Hepatocyte (in vitro differentiated cells): ENCODE results near the gene CFAP221. TPM values are rescaled to one million over a fixed set of nuclear protein-coding genes. Genes with fewer than 3 reads are reported as not detected.

Experiments used
- DNase-seq: peaks from one replicate; pipeline ENCODE4 v3.0.0-alpha.2; 2016; ENCODE audit warnings: low spot score
- H2AFZ ChIP-seq: fragments of 200-600 bp; sonication (generic); 2 replicates; pipeline ENCODE4 v1.6.0; 2016; ENCODE audit warnings: antibody characterized with exemption, mild to moderate bottlenecking
- H3K27ac ChIP-seq: fragments of 200-600 bp; sonication (generic); 2 replicates; pipeline ENCODE4 v1.5.1; 2016; ENCODE audit warnings: mild to moderate bottlenecking
- H3K27me3 ChIP-seq: fragments of 200-600 bp; sonication (generic); 2 replicates; pipeline ENCODE4 v1.6.1; 2016
- H3K36me3 ChIP-seq: fragments of 200-600 bp; sonication (generic); replicated peaks from 2 replicates; pipeline ENCODE4 v1.5.1; 2016; ENCODE audit warnings: low read depth; ENCODE audit not compliant: insufficient read depth
- H3K4me1 ChIP-seq: fragments of 200-600 bp; sonication (generic); 2 replicates; pipeline ENCODE4 v1.5.1; 2016; ENCODE audit warnings: mild to moderate bottlenecking, moderate library complexity; ENCODE audit not compliant: insufficient read depth
- H3K4me2 ChIP-seq: fragments of 200-600 bp; sonication (generic); 2 replicates; pipeline ENCODE4 v1.6.0; 2016
- H3K4me3 ChIP-seq: fragments of 200-600 bp; sonication (generic); 2 replicates; pipeline ENCODE4 v1.5.1; 2016; ENCODE audit warnings: mild to moderate bottlenecking
- H3K79me2 ChIP-seq: fragments of 200-600 bp; sonication (generic); 2 replicates; pipeline ENCODE4 v1.6.0; 2017; ENCODE audit warnings: mild to moderate bottlenecking
- H3K9me2 ChIP-seq: fragments of 200-600 bp; sonication (generic); replicated peaks from 2 replicates; pipeline ENCODE4 v1.6.0; 2017; ENCODE audit warnings: mild to moderate bottlenecking; ENCODE audit not compliant: insufficient read depth
- H3K9me3 ChIP-seq: fragments of 200-600 bp; sonication (generic); 2 replicates; pipeline ENCODE4 v1.5.1; 2016; ENCODE audit warnings: low read depth, mild to moderate bottlenecking
- H4K20me1 ChIP-seq: fragments of 200-600 bp; sonication (generic); 2 replicates; pipeline ENCODE4 v1.6.0; 2016; ENCODE audit warnings: mild to moderate bottlenecking; ENCODE audit not compliant: insufficient read depth, poor library complexity, severe bottlenecking
- EZH2 ChIP-seq: fragments of 200-600 bp; sonication (generic); IDR thresholded peaks from 2 replicates; pipeline ENCODE4 v1.6.1; 2016; ENCODE audit warnings: antibody characterized with exemption, mild to moderate bottlenecking, borderline replicate concordance
- EZH2phosphoT487 ChIP-seq: fragments of 200-600 bp; sonication (generic); IDR thresholded peaks from one replicate; pipeline ENCODE4 v1.6.1; 2018; ENCODE audit warnings: antibody characterized with exemption, mild to moderate bottlenecking, low read depth, moderate library complexity; ENCODE audit not compliant: unreplicated experiment, severe bottlenecking
- WGBS: methylation state at CpG from one replicate; pipeline ENCODE4 v1.1.6; 2016; ENCODE audit warnings: low lambda C conversion rate; ENCODE audit errors: missing lambda C conversion rate; 5-methylcytosine and 5-hydroxymethylcytosine counted together
- polyA plus RNA-seq: library from polyadenylated mRNA; unstranded; fragments of >200 nt; fragmentation: Nextera tagmentation; extraction: Ambion mirVana; gene quantifications from 2 replicates; pipeline ENCODE4 v1.2.1, GENCODE V29; 2016
- total RNA-seq: library from RNA; depleted of rRNA; stranded (reverse); fragments of >200 nt; gene quantifications from 2 replicates; pipeline ENCODE4 v1.2.3, GENCODE V29; 2014
- TF ChIP-seq, protein P1 (sequence below): fragments of 200-600 bp; sonication (generic); IDR thresholded peaks from 2 replicates; pipeline ENCODE4 v1.5.1; 2016; ENCODE audit warnings: antibody characterized with exemption, mild to moderate bottlenecking; ENCODE audit not compliant: poor library complexity

Gene CFAP221
- total and polyA plus RNA-seq, 2 experiments from 2014 or later = 3.3 to 3.4 TPM

DNA sequence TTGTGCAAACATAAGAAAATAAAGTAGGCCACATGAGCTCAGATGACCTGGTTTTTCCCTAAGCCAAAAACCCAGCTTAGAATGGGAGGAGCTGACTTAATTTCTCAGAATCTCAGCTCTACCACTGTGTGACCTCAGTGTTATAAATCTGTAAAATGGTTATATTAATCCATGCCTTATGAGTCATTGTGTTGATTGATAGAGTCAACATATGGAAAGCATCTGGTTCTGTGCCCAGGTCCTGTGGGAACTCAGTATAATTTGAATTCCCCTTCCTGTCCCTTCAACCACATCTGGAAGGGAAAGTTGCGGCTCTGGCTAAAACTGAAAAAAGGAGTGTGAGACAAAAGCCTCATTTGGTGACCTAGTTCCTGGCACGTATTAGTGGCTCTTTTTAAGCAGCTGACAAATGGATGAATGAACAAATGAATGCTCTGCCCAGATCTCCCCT lies 160.4 kb downstream of the CFAP221 start:
- no peaks in the 10 kb centered on the region for H3K79me2 ChIP-seq
- H3K4me1 ChIP-seq = peaks cover 6% of the 10 kb centered on the region
- 41% methylated on average over 2 of the region's 2 CpGs for WGBS

DNA sequence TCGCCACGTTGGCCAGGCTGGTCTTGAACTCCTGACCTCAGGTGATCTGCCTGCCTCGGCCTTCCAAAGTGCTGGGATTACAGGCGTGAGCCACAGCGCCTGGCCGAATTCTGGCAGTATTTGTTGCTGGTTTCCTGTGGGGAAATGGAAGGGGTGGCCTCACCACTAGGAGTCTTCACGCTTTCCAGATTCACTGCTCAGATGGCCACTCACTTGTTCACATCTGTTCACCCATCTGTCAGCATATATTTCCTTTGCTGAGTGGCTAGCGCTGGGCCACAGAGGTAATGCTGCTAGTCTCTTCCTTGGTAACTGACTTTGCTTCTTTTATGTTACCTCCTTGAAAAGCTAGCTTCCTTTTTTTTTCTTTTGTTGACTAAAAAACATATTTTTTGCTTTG lies 162.0 kb downstream of the CFAP221 start:
- no peaks in the 10 kb centered on the region for H3K27me3 ChIP-seq
- H3K36me3 ChIP-seq = no peaks in the 10 kb centered on the region
- no peaks in the 10 kb centered on the region for H4K20me1 ChIP-seq
- 81% methylated on average over 8 of the region's 8 CpGs for WGBS
- H3K9me3 ChIP-seq = no peaks in the 10 kb centered on the region
- DNase-seq = no peak
- TF ChIP-seq EZH2phosphoT487 (no peak), EZH2 (no peak)
- TF ChIP-seq, protein P1, sequence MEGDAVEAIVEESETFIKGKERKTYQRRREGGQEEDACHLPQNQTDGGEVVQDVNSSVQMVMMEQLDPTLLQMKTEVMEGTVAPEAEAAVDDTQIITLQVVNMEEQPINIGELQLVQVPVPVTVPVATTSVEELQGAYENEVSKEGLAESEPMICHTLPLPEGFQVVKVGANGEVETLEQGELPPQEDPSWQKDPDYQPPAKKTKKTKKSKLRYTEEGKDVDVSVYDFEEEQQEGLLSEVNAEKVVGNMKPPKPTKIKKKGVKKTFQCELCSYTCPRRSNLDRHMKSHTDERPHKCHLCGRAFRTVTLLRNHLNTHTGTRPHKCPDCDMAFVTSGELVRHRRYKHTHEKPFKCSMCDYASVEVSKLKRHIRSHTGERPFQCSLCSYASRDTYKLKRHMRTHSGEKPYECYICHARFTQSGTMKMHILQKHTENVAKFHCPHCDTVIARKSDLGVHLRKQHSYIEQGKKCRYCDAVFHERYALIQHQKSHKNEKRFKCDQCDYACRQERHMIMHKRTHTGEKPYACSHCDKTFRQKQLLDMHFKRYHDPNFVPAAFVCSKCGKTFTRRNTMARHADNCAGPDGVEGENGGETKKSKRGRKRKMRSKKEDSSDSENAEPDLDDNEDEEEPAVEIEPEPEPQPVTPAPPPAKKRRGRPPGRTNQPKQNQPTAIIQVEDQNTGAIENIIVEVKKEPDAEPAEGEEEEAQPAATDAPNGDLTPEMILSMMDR = no peak
- peaks cover 6% of the 10 kb centered on the region for H3K4me1 ChIP-seq
- no peak overlapping the region for H3K27ac ChIP-seq
- H2AFZ ChIP-seq = no peak overlapping the region
- no peak overlapping the region for H3K4me3 ChIP-seq
- H3K79me2 ChIP-seq = no peaks in the 10 kb centered on the region
- no peak overlapping the region for H3K4me2 ChIP-seq
- no peaks in the 10 kb centered on the region for H3K9me2 ChIP-seq

More for the DNA sequence above, 160.4 kb downstream of the CFAP221 start:
- TF ChIP-seq EZH2 = no peak
- TF ChIP-seq, protein P1 = no peak
- no peak for TF ChIP-seq EZH2phosphoT487
- H3K36me3 ChIP-seq = no peaks in the 10 kb centered on the region
- no peaks in the 10 kb centered on the region for H3K9me3 ChIP-seq
- H3K27ac ChIP-seq = no peak overlapping the region
- no peaks in the 10 kb centered on the region for H4K20me1 ChIP-seq
- no peak overlapping the region for H3K4me3 ChIP-seq
- H3K27me3 ChIP-seq = no peaks in the 10 kb centered on the region
- H3K4me2 ChIP-seq = no peak overlapping the region
- H2AFZ ChIP-seq = no peak overlapping the region
- DNase-seq = no peak
- H3K9me2 ChIP-seq = no peaks in the 10 kb centered on the region

Other genes starting within 250 kb of the CFAP221 start
- 11.3 and 16.6 TPM in 2 replicates for gene C2orf76, start 177.6 kb upstream of the CFAP221 start, total RNA-seq
- gene C2orf76, start 177.6 kb upstream of the CFAP221 start, polyA plus RNA-seq = 17.6 and 18.3 TPM in 2 replicates
- 272 TPM in 2 replicates for gene DBI, start 177.5 kb upstream of the CFAP221 start, total RNA-seq
- 675 and 755 TPM in 2 replicates for gene DBI, start 177.5 kb upstream of the CFAP221 start, polyA plus RNA-seq
- 52.6 TPM in 2 replicates for gene TMEM37, start 112.6 kb upstream of the CFAP221 start, total RNA-seq
- 89.9 and 123 TPM in 2 replicates for gene TMEM37, start 112.6 kb upstream of the CFAP221 start, polyA plus RNA-seq
- 1.7 and 2.4 TPM in 2 replicates for gene SCTR, start 20.0 kb upstream of the CFAP221 start, total RNA-seq
- 4.3 and 4.9 TPM in 2 replicates for gene SCTR, start 20.0 kb upstream of the CFAP221 start, polyA plus RNA-seq
- 27.5 and 29.4 TPM in 2 replicates for gene TMEM177, start 134.8 kb downstream of the CFAP221 start, total RNA-seq
- gene TMEM177, start 134.8 kb downstream of the CFAP221 start, polyA plus RNA-seq = 28.8 and 43.8 TPM in 2 replicates
- 15.5 and 26.4 TPM in 2 replicates for gene PTPN4, start 215.5 kb downstream of the CFAP221 start, total RNA-seq
- 9.2 and 21.8 TPM in 2 replicates for gene PTPN4, start 215.5 kb downstream of the CFAP221 start, polyA plus RNA-seq